Kidney epithelial cell (primary cell): ENCODE results near the gene ENO4. TPM values are rescaled to one million over a fixed set of nuclear protein-coding genes. Genes with fewer than 3 reads are reported as not detected.

Source experiments
- DNase-seq: peaks from one replicate; pipeline ENCODE4 v3.0.0-alpha.2; 2010; ENCODE audit warnings: low read depth
- H3K27me3 ChIP-seq: 2 replicates; pipeline ENCODE4 v1.6.0; 2011; ENCODE audit warnings: low read length; ENCODE audit not compliant: control insufficient read depth, insufficient read depth
- H3K36me3 ChIP-seq: 2 replicates; pipeline ENCODE4 v1.5.1; 2011; ENCODE audit warnings: low read length; ENCODE audit not compliant: control insufficient read depth, insufficient read depth
- H3K4me3 ChIP-seq: 2 replicates; pipeline ENCODE4 v1.5.1; 2011; ENCODE audit warnings: low read depth, mild to moderate bottlenecking, control low read depth, low read length
- total RNA-seq: library from RNA; depleted of rRNA; stranded (reverse); fragments of >200 nt; gene quantifications from 2 replicates; pipeline ENCODE4 v1.2.3, GENCODE V29; 2015
- TF ChIP-seq, protein P1 (sequence below): IDR thresholded peaks from 2 replicates; pipeline ENCODE4 v1.5.1; 2011; ENCODE audit warnings: mild to moderate bottlenecking, moderate library complexity, low read length, control low read depth, inconsistent platforms; ENCODE audit not compliant: insufficient read depth, poor library complexity, severe bottlenecking

ENO4 gene
- total RNA-seq, 1 donor from 2014 or later: 0.21 TPM

DNA sequence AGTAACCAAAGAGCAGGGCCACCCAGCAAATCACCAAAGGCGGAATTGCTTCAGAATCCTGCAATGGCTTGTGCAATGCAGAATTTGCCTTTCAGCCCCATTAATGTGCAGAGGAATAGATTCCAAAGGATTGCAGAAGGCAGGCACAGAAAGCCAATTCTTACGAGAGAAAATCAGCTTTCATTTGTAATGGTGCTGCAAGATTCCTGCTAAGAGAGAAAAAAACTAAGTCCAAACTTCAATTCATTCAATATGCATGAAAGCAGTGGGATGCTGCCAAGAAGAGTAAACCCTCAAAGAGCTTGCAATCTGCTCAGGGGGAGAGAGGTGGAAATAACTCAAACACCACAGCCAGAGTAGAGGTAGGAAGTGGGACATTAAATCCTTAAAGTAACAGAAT is 70.4 kb downstream of the ENO4 start:
- H3K36me3 ChIP-seq: no peaks in the 10 kb centered on the region
- no peak for DNase-seq

DNA sequence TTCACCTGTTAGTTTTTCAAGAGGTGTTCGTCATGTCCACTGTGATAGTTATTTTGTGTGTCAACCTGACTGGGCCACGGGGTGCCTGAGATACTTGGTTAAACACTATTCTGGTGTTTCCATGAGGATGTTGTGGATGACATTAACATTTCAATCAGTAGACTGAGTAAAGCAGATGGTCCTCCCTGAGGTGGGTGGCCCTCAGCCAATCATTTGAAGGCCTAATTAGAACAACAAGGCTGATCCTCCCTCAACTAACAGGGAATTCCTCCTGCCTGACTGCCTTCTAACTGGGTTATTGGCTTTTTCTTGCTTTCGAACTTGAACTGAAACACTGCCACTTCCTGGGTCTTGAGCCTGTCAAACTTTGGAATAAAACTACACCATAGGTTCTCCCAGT is 75.8 kb downstream of the ENO4 start:
- H3K27me3 ChIP-seq: no peaks in the 10 kb centered on the region
- DNase-seq: no peak
- H3K4me3 ChIP-seq: no peak overlapping the region
- no peaks in the 10 kb centered on the region for H3K36me3 ChIP-seq
- TF ChIP-seq, protein P1, sequence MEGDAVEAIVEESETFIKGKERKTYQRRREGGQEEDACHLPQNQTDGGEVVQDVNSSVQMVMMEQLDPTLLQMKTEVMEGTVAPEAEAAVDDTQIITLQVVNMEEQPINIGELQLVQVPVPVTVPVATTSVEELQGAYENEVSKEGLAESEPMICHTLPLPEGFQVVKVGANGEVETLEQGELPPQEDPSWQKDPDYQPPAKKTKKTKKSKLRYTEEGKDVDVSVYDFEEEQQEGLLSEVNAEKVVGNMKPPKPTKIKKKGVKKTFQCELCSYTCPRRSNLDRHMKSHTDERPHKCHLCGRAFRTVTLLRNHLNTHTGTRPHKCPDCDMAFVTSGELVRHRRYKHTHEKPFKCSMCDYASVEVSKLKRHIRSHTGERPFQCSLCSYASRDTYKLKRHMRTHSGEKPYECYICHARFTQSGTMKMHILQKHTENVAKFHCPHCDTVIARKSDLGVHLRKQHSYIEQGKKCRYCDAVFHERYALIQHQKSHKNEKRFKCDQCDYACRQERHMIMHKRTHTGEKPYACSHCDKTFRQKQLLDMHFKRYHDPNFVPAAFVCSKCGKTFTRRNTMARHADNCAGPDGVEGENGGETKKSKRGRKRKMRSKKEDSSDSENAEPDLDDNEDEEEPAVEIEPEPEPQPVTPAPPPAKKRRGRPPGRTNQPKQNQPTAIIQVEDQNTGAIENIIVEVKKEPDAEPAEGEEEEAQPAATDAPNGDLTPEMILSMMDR: no peak

More for the DNA sequence above, 70.4 kb downstream of the ENO4 start:
- TF ChIP-seq, protein P1: no peak
- no peaks in the 10 kb centered on the region for H3K27me3 ChIP-seq
- H3K4me3 ChIP-seq: no peak overlapping the region

DNA sequence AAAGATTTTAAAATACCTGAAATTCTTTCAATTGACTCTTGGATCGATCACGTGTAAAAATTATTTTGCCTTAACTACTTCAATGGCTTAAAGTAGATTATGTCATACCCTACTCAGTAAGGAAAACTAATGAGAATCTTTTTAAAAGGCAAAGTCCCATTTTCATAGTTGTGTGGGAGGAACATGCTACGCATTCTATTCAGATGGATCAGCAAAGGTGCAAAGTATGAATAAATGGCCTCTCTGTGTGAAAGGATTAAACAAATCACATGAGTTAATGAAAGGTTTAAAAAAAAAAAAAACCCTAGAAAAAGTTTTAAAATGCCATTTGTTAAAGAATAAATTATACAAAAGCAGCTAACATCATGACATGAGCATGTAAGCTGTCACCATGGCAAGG is 77.1 kb downstream of the ENO4 start:
- DNase-seq: no peak
- no peaks in the 10 kb centered on the region for H3K27me3 ChIP-seq
- no peaks in the 10 kb centered on the region for H3K36me3 ChIP-seq
- TF ChIP-seq, protein P1: no peak
- no peak overlapping the region for H3K4me3 ChIP-seq

DNA sequence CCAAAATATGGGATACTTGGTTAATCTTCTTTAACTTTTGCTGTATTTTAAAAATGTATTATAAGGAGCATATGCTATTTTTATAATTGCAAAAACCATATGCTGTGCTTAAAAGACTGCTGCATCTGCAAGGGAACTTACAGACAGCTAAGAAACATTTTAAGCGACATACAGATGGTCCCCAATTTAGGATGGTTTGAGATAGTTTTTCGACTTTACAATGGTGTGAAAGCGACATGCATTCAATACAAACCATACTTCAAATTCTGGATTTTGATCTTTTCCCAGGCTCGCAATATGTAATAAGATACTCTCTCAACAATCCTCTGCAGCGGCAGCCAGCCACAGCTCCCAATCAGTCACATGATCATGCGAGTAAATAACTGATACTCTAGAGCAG is 82.5 kb downstream of the ENO4 start:
- DNase-seq: no peak
- Histone ChIP-seq H3K36me3 (no peaks in the 10 kb centered on the region), H3K4me3 (no peak overlapping the region), H3K27me3 (no peaks in the 10 kb centered on the region)
- TF ChIP-seq, protein P1: no peak

Other genes starting within 250 kb of the ENO4 start
- not detected in 2 replicates for gene PNLIPRP2, start 228.5 kb upstream of the ENO4 start, total RNA-seq
- gene HSPA12A, start 106.9 kb upstream of the ENO4 start, total RNA-seq: 11.4 and 13.7 TPM in 2 replicates
- gene SHTN1, start 155.7 kb downstream of the ENO4 start, total RNA-seq: 12.0 TPM in 2 replicates